Measurements from ENCODE around the gene ANKAR.
"Not testable (repeated sequence)": the region's sequence is repeated elsewhere in the genome, so short reads cannot be mapped to it uniquely, and the experiment has no call there.

DNA sequence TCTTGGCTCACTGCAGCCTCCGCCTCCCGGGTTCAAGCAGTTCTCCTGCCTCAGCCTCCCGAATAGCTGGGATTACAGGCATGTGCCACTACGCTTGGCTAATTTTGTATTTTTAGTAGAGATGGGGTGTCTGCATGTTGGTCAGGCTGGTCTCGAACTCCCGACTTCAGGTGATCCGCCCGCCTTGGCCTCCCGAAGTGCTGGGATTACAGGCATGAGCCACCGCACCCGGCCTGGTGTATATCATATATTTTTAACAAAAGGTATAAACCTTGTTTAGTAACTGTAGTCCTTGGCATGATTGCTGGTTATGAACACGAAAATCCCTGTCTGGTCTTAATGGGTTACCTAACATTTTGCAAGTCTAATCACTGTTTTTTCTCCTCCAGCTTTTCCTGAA is 11.2 kb upstream of the ANKAR start:
- TF ChIP-seq, protein P1, sequence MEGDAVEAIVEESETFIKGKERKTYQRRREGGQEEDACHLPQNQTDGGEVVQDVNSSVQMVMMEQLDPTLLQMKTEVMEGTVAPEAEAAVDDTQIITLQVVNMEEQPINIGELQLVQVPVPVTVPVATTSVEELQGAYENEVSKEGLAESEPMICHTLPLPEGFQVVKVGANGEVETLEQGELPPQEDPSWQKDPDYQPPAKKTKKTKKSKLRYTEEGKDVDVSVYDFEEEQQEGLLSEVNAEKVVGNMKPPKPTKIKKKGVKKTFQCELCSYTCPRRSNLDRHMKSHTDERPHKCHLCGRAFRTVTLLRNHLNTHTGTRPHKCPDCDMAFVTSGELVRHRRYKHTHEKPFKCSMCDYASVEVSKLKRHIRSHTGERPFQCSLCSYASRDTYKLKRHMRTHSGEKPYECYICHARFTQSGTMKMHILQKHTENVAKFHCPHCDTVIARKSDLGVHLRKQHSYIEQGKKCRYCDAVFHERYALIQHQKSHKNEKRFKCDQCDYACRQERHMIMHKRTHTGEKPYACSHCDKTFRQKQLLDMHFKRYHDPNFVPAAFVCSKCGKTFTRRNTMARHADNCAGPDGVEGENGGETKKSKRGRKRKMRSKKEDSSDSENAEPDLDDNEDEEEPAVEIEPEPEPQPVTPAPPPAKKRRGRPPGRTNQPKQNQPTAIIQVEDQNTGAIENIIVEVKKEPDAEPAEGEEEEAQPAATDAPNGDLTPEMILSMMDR (conservative IDR thresholded peaks at IDR 0.05; ENCODE audit: low read depth, low read length) = not testable (repeated sequence)
- TF ChIP-seq POLR2A (IDR thresholded peaks at IDR 0.05; ENCODE audit: low read depth, low read length) = not testable (repeated sequence)

Measured in IMR-90 (cell line).